IMR-90 (cell line): ENCODE measurements around the gene NAV2. TPM values are rescaled to one million over a fixed set of nuclear protein-coding genes. Genes with fewer than 3 reads are reported as not detected.
A peak's percentile ranks its signal among the peaks of the same experiment; 100 is the strongest.

Experiments used
- ATAC-seq: fragments of 200-7000 bp; cut with Tn5 transposase; 2 replicates; pipeline ENCODE4 v1.9.1; 2020; ENCODE audit warnings: low read depth, mild to moderate bottlenecking, moderate library complexity
- BruUV-seq: library from RNA; stranded (reverse); fragments of 400-500 nt; replicated peaks from 2 replicates; lab custom pipeline; 2021; lab: Mats Ljungman, UMichigan
- CTCF ChIA-PET: fragments of 300-600 bp; formaldehyde crosslinking; extraction: SDS; loops from one replicate; lab custom pipeline; 2021; ENCODE audit warnings: antibody characterized with exemption; lab: Yijun Ruan, JAX
- POLR2A ChIA-PET: fragments of 300-600 bp; sonication (Branson Sonifier 250); formaldehyde crosslinking; loops from one replicate; lab custom pipeline; 2022; ENCODE audit warnings: antibody characterized with exemption; ENCODE audit not compliant: unreplicated experiment; lab: Charles Lee
- DNase-seq: peaks from one replicate; pipeline ENCODE4 v3.0.0; 2013
- H2AFZ ChIP-seq: replicated peaks from 2 replicates; pipeline ENCODE3; 2013; ENCODE audit warnings: low read length, mild to moderate bottlenecking; ENCODE audit not compliant: poor library complexity
- H2AK5ac ChIP-seq: 2 replicates; pipeline ENCODE4 v1.6.1; 2013; ENCODE audit warnings: low read depth, low read length, inconsistent platforms
- H2AK9ac ChIP-seq: replicated peaks from 2 replicates; pipeline ENCODE3; 2013; ENCODE audit warnings: mild to moderate bottlenecking, low read depth, low read length, moderate library complexity; ENCODE audit not compliant: poor library complexity
- H2BK120ac ChIP-seq: 2 replicates; pipeline ENCODE4 v1.6.1; 2013; ENCODE audit warnings: low read depth, low read length, inconsistent platforms
- H2BK15ac ChIP-seq: 3 replicates; pipeline ENCODE4 v1.6.1; 2013; ENCODE audit warnings: low read depth, low read length, inconsistent platforms
- H2BK20ac ChIP-seq: 2 replicates; pipeline ENCODE4 v1.6.1; 2013; ENCODE audit warnings: low read depth, mild to moderate bottlenecking, inconsistent platforms, low read length, moderate library complexity
- H2BK5ac ChIP-seq: 2 replicates; pipeline ENCODE4 v1.6.1; 2013; ENCODE audit warnings: mild to moderate bottlenecking, low read depth, low read length, inconsistent platforms; ENCODE audit not compliant: poor library complexity, severe bottlenecking
- H3K14ac ChIP-seq: replicated peaks from 2 replicates; pipeline ENCODE4 v1.6.1; 2013; ENCODE audit warnings: low read depth, low read length, inconsistent platforms
- H3K18ac ChIP-seq: 2 replicates; pipeline ENCODE4 v1.6.1; 2013; ENCODE audit warnings: low read depth, low read length, control low read depth
- H3K23ac ChIP-seq: 2 replicates; pipeline ENCODE4 v1.6.1; 2013; ENCODE audit warnings: low read depth, low read length, inconsistent platforms
- H3K27ac ChIP-seq: 2 replicates; pipeline ENCODE4 v1.5.1; 2013; ENCODE audit warnings: mild to moderate bottlenecking, control low read depth, low read length; ENCODE audit not compliant: insufficient read depth
- H3K27me3 ChIP-seq: 2 replicates; pipeline ENCODE4 v1.6.1; 2013; ENCODE audit warnings: low read length; ENCODE audit not compliant: control insufficient read depth, insufficient read depth
- H3K36me3 ChIP-seq: 2 replicates; pipeline ENCODE4 v1.6.1; 2013; ENCODE audit warnings: low read length, mixed read lengths; ENCODE audit not compliant: control insufficient read depth, insufficient read depth
- H3K4ac ChIP-seq: 2 replicates; pipeline ENCODE4 v1.6.1; 2013; ENCODE audit warnings: low read depth, low read length, inconsistent platforms
- H3K4me1 ChIP-seq: 2 replicates; pipeline ENCODE4 v1.6.1; 2013; ENCODE audit warnings: low read length, mixed read lengths; ENCODE audit not compliant: control insufficient read depth, insufficient read depth
- H3K4me2 ChIP-seq: 2 replicates; pipeline ENCODE4 v1.6.1; 2013; ENCODE audit warnings: low read depth, mild to moderate bottlenecking, control low read depth, low read length, moderate library complexity
- H3K4me3 ChIP-seq: 2 replicates; pipeline ENCODE4 v1.5.1; 2013; ENCODE audit warnings: low read depth, mild to moderate bottlenecking, control low read depth, low read length, moderate library complexity; ENCODE audit not compliant: insufficient read depth
- H3K56ac ChIP-seq: 2 replicates; pipeline ENCODE4 v1.6.1; 2013; ENCODE audit warnings: low read length, inconsistent platforms; ENCODE audit not compliant: insufficient read depth; ENCODE audit errors: extremely low read depth
- H3K79me1 ChIP-seq, 2 experiments: 2 replicates each; pipeline ENCODE4 v1.6.1; 2013; ENCODE audit warnings: low read length in 2 of 2, inconsistent platforms in 1 of 2, low read depth in 1 of 2
- H3K9ac ChIP-seq: 2 replicates; pipeline ENCODE4 v1.6.1; 2013; ENCODE audit warnings: low read depth, low read length, control low read depth
- H3K9me1 ChIP-seq: 2 replicates; pipeline ENCODE4 v1.6.1; 2013; ENCODE audit warnings: low read length, inconsistent platforms; ENCODE audit not compliant: insufficient read depth
- H3K9me3 ChIP-seq: 2 replicates; pipeline ENCODE4 v1.6.1; 2013; ENCODE audit warnings: low read length; ENCODE audit not compliant: control insufficient read depth, insufficient read depth
- H4K20me1 ChIP-seq: 2 replicates; pipeline ENCODE4 v1.6.1; 2013; ENCODE audit warnings: low read length, inconsistent platforms; ENCODE audit not compliant: insufficient read depth
- H4K5ac ChIP-seq: 2 replicates; pipeline ENCODE4 v1.6.1; 2013; ENCODE audit warnings: mild to moderate bottlenecking, low read depth, low read length, control low read depth
- H4K8ac ChIP-seq, 2 experiments: 2 replicates each; pipeline ENCODE4 v1.6.1; 2013; ENCODE audit warnings: low read depth in 2 of 2, low read length in 2 of 2, control low read depth in 1 of 2, inconsistent platforms in 1 of 2
- H4K91ac ChIP-seq: 2 replicates; pipeline ENCODE4 v1.6.1; 2013; ENCODE audit warnings: low read depth, low read length, inconsistent platforms; ENCODE audit not compliant: insufficient read depth
- BHLHE40 ChIP-seq: fragments of 150-350 bp; IDR thresholded peaks from 2 replicates; pipeline ENCODE4 v1.6.1; 2016; ENCODE audit warnings: mild to moderate bottlenecking, low read depth, low read length
- CEBPB ChIP-seq: IDR thresholded peaks from 2 replicates; pipeline ENCODE4 v1.6.1; 2012; ENCODE audit warnings: low read depth, low read length, improper control_type of control experiment
- CHD1 ChIP-seq: IDR thresholded peaks from 2 replicates; pipeline ENCODE4 v1.6.1; 2012; ENCODE audit warnings: low read depth, low read length, improper control_type of control experiment
- CTCF ChIP-seq: conservative IDR thresholded peaks from 2 replicates; pipeline ENCODE4 v1.5.1; 2012; ENCODE audit warnings: mild to moderate bottlenecking, low read depth, low read length, improper control_type of control experiment
- ELK1 ChIP-seq: fragments of 150-350 bp; IDR thresholded peaks from 2 replicates; pipeline ENCODE4 v1.6.1; 2016; ENCODE audit warnings: low read depth, mild to moderate bottlenecking, low read length, moderate library complexity, borderline replicate concordance
- FOS ChIP-seq: fragments of 150-350 bp; IDR thresholded peaks from 2 replicates; pipeline ENCODE4 v1.6.1; 2016; ENCODE audit warnings: low read depth, low read length
- MAFK ChIP-seq: IDR thresholded peaks from 2 replicates; pipeline ENCODE4 v1.6.1; 2012; ENCODE audit warnings: low read depth, low read length, improper control_type of control experiment
- MXI1 ChIP-seq: IDR thresholded peaks from 2 replicates; pipeline ENCODE4 v1.6.1; 2012; ENCODE audit warnings: low read depth, mild to moderate bottlenecking, low read length, moderate library complexity, borderline replicate concordance
- NFE2L2 ChIP-seq: fragments of 150-350 bp; IDR thresholded peaks from 2 replicates; pipeline ENCODE4 v1.6.1; 2016; ENCODE audit warnings: low read depth, mild to moderate bottlenecking, low read length
- POLR2A ChIP-seq: IDR thresholded peaks from 2 replicates; pipeline ENCODE4 v1.6.1; 2012; ENCODE audit warnings: mild to moderate bottlenecking, low read depth, low read length
- RAD21 ChIP-seq: IDR thresholded peaks from 2 replicates; pipeline ENCODE4 v1.6.1; 2012; ENCODE audit warnings: low read length, improper control_type of control experiment
- RCOR1 ChIP-seq: IDR thresholded peaks from 2 replicates; pipeline ENCODE4 v1.6.1; 2012; ENCODE audit warnings: mild to moderate bottlenecking, low read length, improper control_type of control experiment; ENCODE audit not compliant: insufficient replicate concordance
- RFX5 ChIP-seq: IDR thresholded peaks from 2 replicates; pipeline ENCODE4 v1.8.0; 2012; ENCODE audit warnings: low read depth, mild to moderate bottlenecking, low read length, moderate library complexity
- SMC3 ChIP-seq: fragments of 150-350 bp; IDR thresholded peaks from 2 replicates; pipeline ENCODE4 v1.6.1; 2016; ENCODE audit warnings: low read depth, mild to moderate bottlenecking, antibody characterized with exemption, low read length, moderate library complexity
- USF2 ChIP-seq: fragments of 150-350 bp; IDR thresholded peaks from 2 replicates; pipeline ENCODE4 v1.6.1; 2017; ENCODE audit warnings: mild to moderate bottlenecking, antibody characterized with exemption, low read length, low read depth
- WGBS, 2 experiments: methylation state at CpG; one replicate each; pipeline versions ENCODE4 v1.1.5 to v1.1.7; 2013; ENCODE audit warnings: missing lambda C conversion rate in 2 of 2; ENCODE audit not compliant: insufficient read length in 1 of 2; ENCODE audit errors: extremely low coverage in 2 of 2; 5-methylcytosine and 5-hydroxymethylcytosine counted together
- dilution Hi-C: fragments of 300-500 bp; cut with HindIII; formaldehyde crosslinking; loops from one replicate; pipeline ENCODE4 v1.14.3; 2018; ENCODE audit warnings: low sequenced_read_pairs; ENCODE audit not compliant: unreplicated experiment
- in situ Hi-C: fragments of 300-500 bp; cut with MboI; formaldehyde crosslinking; loops from 3 replicates; pipeline ENCODE4 v1.14.3; 2019; ENCODE audit warnings: low sequenced_read_pairs, inconsistent platforms, mixed read lengths
- intact Hi-C: fragments of 100-400 bp; cut with micrococcal nuclease; formaldehyde crosslinking; loops from 2 replicates; pipeline ENCODE4 v1.10.0; 2022
- polyA plus RNA-seq, 3 experiments: library from polyadenylated mRNA; depleted of rRNA; stranded (reverse); fragments of >200 nt; gene quantifications; 2 replicates each; pipeline ENCODE4 v1.2.3, GENCODE V29; 2012; ENCODE audit warnings: low replicate concordance in 1 of 3
- total RNA-seq: library from RNA; depleted of rRNA; stranded (reverse); fragments of >200 nt; gene quantifications from 2 replicates; pipeline ENCODE4 v1.2.3, GENCODE V29; 2012

Gene NAV2
- total and polyA plus RNA-seq, 2 of the 4 experiments (the other 2 are of a cell fraction) = 4.5 to 12.6 TPM

GRCh38 chr11:20023082-20023426, 310.4 kb downstream of the NAV2 start:
- Histone ChIP-seq H2BK15ac (peak overlapping the region; percentile 37; the same call in 1 of the 3 replicates), H3K4me1 (peaks cover 24% of the 10 kb centered on the region), H3K36me3 (no peaks in the 10 kb centered on the region), H3K23ac (no peak overlapping the region), H3K27ac (peak overlapping the region; percentile 9; the same call in 1 of the 2 replicates), H3K9ac (0 out of 2 replicates have a peak overlapping the region, but pooled peaks have one; percentile 5), H2AK5ac (peak overlapping the region; percentile 79; the same call in 1 of the 2 replicates), H4K5ac (no peak overlapping the region), H4K20me1 (peaks cover 17% of the 10 kb centered on the region; the same call in 1 of the 2 replicates), H3K4me3 (no peak overlapping the region), H3K9me3 (no peaks in the 10 kb centered on the region), H4K8ac (peak overlapping the region; percentile 46 to 64; a peak in 2 of 4 replicates), H2BK5ac (no peak overlapping the region), H2BK20ac (no peak overlapping the region), H3K4ac (peak overlapping the region; percentile 0; the same call in 1 of the 2 replicates), H3K27me3 (no peaks in the 10 kb centered on the region), H3K56ac (no peak overlapping the region), H3K79me1 (peaks cover 31 to 33% of the 10 kb centered on the region in 2 experiments), H3K4me2 (peak overlapping the region; percentile 44), H4K91ac (peak overlapping the region; percentile 66; the same call in 1 of the 2 replicates), H2AK9ac (no peak overlapping the region), H2BK120ac (peak overlapping the region; percentile 73), H3K18ac (no peak overlapping the region), H3K9me1 (no peaks in the 10 kb centered on the region), H2AFZ (no peak overlapping the region), H3K14ac (0 out of 2 replicates have a peak overlapping the region, but pooled peaks have one; percentile 34)
- in situ Hi-C loops (no loop called here), intact Hi-C loops (no loop called here), dilution Hi-C loops (no loop called here)
- ChIA-PET POLR2A (no interaction called here), CTCF (interaction anchor here (1.5 to 3.0 kb wide), 2 partner anchors 9 to 13 kb away, joined by 3 to 11 read pairs; no protein-coding TSS in a partner anchor)
- WGBS, 2 experiments = no CpG with 5 or more reads among the region's 6 CpGs
- no TSS peak for BruUV-seq
- DNase-seq (no peak), ATAC-seq (peak; percentile 12; the same call in 1 of the 2 replicates)
- TF ChIP-seq MAFK (no peak), POLR2A (no peak), USF2 (no peak), FOS (no peak), BHLHE40 (no peak), NFE2L2 (no peak), RFX5 (no peak), SMC3 (no peak), RCOR1 (no peak), CTCF (no peak), ELK1 (no peak), CHD1 (no peak), RAD21 (no peak), CEBPB (no peak), MXI1 (no peak)
